OCI-LY1 (cell line): ENCODE data around the gene PKIG.

Experiments used
- H2AFZ ChIP-seq: fragments of 200-600 bp; sonication (generic), shearing (Covaris generic); 2 replicates; pipeline ENCODE4 v1.6.0; 2014; ENCODE audit warnings: antibody characterized with exemption, mild to moderate bottlenecking, low read length
- H3F3A ChIP-seq: fragments of 200-600 bp; sonication (generic), shearing (Covaris generic); 2 replicates; pipeline ENCODE4 v1.6.0; 2014; ENCODE audit warnings: mild to moderate bottlenecking, antibody characterized with exemption, low read length, moderate library complexity; ENCODE audit not compliant: insufficient read depth
- H3K27ac ChIP-seq: fragments of 200-600 bp; sonication (generic); 2 replicates; pipeline ENCODE4 v1.5.1; 2014; ENCODE audit warnings: low read length, mixed run types, mild to moderate bottlenecking, low read depth; ENCODE audit not compliant: poor library complexity, severe bottlenecking
- H3K27me3 ChIP-seq: fragments of 200-600 bp; sonication (generic); 2 replicates; pipeline ENCODE4 v1.6.0; 2014; ENCODE audit warnings: antibody characterized with exemption, mild to moderate bottlenecking, low read length, moderate library complexity; ENCODE audit not compliant: insufficient read depth
- H3K36me3 ChIP-seq: fragments of 200-600 bp; sonication (generic); 2 replicates; pipeline ENCODE4 v1.6.1; 2014; ENCODE audit warnings: mild to moderate bottlenecking, antibody characterized with exemption, low read length, moderate library complexity, mixed read lengths; ENCODE audit not compliant: insufficient read depth
- H3K4me1 ChIP-seq: fragments of 200-600 bp; sonication (generic); 2 replicates; pipeline ENCODE4 v1.5.1; 2014; ENCODE audit warnings: mild to moderate bottlenecking, low read length, moderate library complexity; ENCODE audit not compliant: insufficient read depth, severe bottlenecking
- H3K4me2 ChIP-seq: fragments of 200-600 bp; sonication (generic), shearing (Covaris generic); 2 replicates; pipeline ENCODE4 v1.6.1; 2014; ENCODE audit warnings: low read length
- H3K4me3 ChIP-seq: fragments of 200-600 bp; sonication (generic); 2 replicates; pipeline ENCODE4 v1.5.1; 2014; ENCODE audit warnings: low read length, low read depth, mild to moderate bottlenecking, mixed read lengths; ENCODE audit not compliant: poor library complexity, severe bottlenecking
- H3K79me2 ChIP-seq: fragments of 200-600 bp; shearing (Covaris generic); 2 replicates; pipeline ENCODE4 v1.6.1; 2016; ENCODE audit warnings: mixed run types, low read length, mixed read lengths; ENCODE audit not compliant: insufficient read depth
- H3K9ac ChIP-seq: fragments of 200-600 bp; sonication (generic), shearing (Covaris generic); 2 replicates; pipeline ENCODE4 v1.6.1; 2014; ENCODE audit warnings: mild to moderate bottlenecking, low read length, mixed read lengths
- H3K9me2 ChIP-seq: fragments of 200-600 bp; sonication (generic), shearing (Covaris generic); 2 replicates; pipeline ENCODE4 v1.6.1; 2014; ENCODE audit warnings: low read depth, mild to moderate bottlenecking, low read length, mixed read lengths
- H3K9me3 ChIP-seq: fragments of 200-600 bp; shearing (Covaris generic); 2 replicates; pipeline ENCODE4 v1.6.1; 2014; ENCODE audit warnings: low read length, mixed read lengths
- H4K20me1 ChIP-seq: fragments of 200-600 bp; sonication (generic), shearing (Covaris generic); 2 replicates; pipeline ENCODE4 v1.6.0; 2016; ENCODE audit warnings: mild to moderate bottlenecking, low read length; ENCODE audit not compliant: insufficient read depth
- EZH2 ChIP-seq: fragments of 200-600 bp; sonication (generic), shearing (Covaris generic); IDR thresholded peaks from 2 replicates; pipeline ENCODE4 v1.8.0; 2017; ENCODE audit warnings: borderline replicate concordance, mixed run types, mild to moderate bottlenecking, antibody characterized with exemption, low read length, moderate library complexity, mixed read lengths
- TF ChIP-seq, protein P1 (sequence below): fragments of 200-600 bp; sonication (generic), shearing (Covaris generic); IDR thresholded peaks from 2 replicates; pipeline ENCODE4 v1.5.1; 2017; ENCODE audit warnings: mild to moderate bottlenecking, antibody characterized with exemption, low read length, moderate library complexity, mixed read lengths

PKIG gene

DNA sequence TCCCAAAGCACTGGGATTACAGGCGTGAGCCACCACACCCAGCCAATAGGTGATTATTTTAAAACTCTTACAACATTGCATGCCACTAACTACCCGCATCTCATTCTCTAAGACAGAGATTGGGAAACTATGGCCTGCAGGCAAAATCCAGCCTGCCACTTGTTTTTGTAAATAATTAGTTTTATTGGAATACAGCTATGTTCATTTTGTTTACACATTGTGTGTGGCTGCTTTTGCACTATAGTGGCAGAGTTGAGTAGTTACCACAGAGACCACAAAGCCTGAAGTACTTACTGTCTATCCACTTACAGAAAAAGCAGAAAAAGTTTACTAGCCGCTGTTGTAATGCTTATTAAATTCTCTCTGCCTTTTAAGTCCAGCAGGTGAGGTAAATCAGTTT is 16.4 kb upstream of the PKIG start:
- H3K27me3 ChIP-seq, result no peaks in the 10 kb centered on the region
- no peaks in the 10 kb centered on the region for H3K9me3 ChIP-seq
- no peaks in the 10 kb centered on the region for H3K4me1 ChIP-seq
- no peaks in the 10 kb centered on the region for H3F3A ChIP-seq
- no peak overlapping the region for H3K9ac ChIP-seq
- H3K9me2 ChIP-seq, result no peaks in the 10 kb centered on the region
- no peak overlapping the region for H3K4me2 ChIP-seq
- no peaks in the 10 kb centered on the region for H3K79me2 ChIP-seq
- TF ChIP-seq EZH2, result no peak
- TF ChIP-seq, protein P1, sequence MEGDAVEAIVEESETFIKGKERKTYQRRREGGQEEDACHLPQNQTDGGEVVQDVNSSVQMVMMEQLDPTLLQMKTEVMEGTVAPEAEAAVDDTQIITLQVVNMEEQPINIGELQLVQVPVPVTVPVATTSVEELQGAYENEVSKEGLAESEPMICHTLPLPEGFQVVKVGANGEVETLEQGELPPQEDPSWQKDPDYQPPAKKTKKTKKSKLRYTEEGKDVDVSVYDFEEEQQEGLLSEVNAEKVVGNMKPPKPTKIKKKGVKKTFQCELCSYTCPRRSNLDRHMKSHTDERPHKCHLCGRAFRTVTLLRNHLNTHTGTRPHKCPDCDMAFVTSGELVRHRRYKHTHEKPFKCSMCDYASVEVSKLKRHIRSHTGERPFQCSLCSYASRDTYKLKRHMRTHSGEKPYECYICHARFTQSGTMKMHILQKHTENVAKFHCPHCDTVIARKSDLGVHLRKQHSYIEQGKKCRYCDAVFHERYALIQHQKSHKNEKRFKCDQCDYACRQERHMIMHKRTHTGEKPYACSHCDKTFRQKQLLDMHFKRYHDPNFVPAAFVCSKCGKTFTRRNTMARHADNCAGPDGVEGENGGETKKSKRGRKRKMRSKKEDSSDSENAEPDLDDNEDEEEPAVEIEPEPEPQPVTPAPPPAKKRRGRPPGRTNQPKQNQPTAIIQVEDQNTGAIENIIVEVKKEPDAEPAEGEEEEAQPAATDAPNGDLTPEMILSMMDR, result no peak
- H2AFZ ChIP-seq, result no peak overlapping the region
- H3K36me3 ChIP-seq, result no peaks in the 10 kb centered on the region
- H3K27ac ChIP-seq, result no peak overlapping the region
- H4K20me1 ChIP-seq, result no peaks in the 10 kb centered on the region
- no peak overlapping the region for H3K4me3 ChIP-seq

DNA sequence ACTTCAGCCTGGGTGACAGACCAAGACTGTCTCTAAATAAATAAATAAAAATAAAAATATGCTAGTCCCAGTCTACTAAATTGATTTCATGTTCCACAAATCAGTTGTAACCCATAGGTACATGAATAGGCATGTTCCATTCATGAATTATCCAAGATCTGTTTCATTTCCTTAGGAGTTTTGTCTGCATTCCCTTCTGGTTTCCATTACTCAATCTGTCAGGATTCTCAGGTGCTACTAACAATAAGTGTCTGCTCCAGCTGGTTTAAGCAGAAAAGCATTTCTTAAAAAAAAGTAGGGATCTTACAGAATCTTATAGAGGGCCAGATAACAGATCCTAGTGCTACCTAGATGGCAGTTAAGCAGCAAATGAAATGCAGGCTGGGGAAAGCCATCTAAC is 15.6 kb upstream of the PKIG start:
- no peak overlapping the region for H3K9ac ChIP-seq

DNA sequence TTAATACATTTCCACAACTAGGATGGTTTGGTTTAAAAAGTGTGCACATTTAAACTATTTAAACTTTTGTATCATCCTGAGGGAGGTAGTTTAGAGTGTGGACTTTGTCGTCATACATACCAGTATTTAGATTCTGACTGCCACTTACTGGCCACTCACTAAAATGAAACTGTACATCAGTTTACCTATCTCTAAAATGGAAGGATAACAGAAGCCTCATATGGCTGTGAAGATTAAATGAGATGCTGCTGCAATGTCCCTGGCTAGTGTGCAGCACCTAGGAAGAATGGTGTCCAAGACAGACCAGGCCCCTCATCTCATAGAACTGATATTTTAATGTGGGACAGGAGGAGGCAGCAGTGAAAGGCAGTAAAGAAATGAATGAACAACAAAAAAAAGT is 12.0 kb upstream of the PKIG start:
- Histone ChIP-seq H3K27ac (no peak overlapping the region), H3K4me1 (peaks cover 36% of the 10 kb centered on the region), H3K4me2 (no peak overlapping the region), H2AFZ (no peak overlapping the region), H3K9ac (no peak overlapping the region), H3F3A (no peaks in the 10 kb centered on the region), H3K27me3 (no peaks in the 10 kb centered on the region), H3K9me3 (no peaks in the 10 kb centered on the region), H3K79me2 (no peaks in the 10 kb centered on the region), H3K36me3 (no peaks in the 10 kb centered on the region), H4K20me1 (no peaks in the 10 kb centered on the region), H3K9me2 (no peaks in the 10 kb centered on the region), H3K4me3 (no peak overlapping the region)
- TF ChIP-seq, protein P1, result peak; percentile 24; the same call in 1 of the 2 replicates
- TF ChIP-seq EZH2, result no peak

More for the DNA sequence above, 15.6 kb upstream of the PKIG start:
- Histone ChIP-seq H3K9me3 (no peaks in the 10 kb centered on the region), H4K20me1 (no peaks in the 10 kb centered on the region), H2AFZ (no peak overlapping the region), H3K79me2 (no peaks in the 10 kb centered on the region), H3K36me3 (no peaks in the 10 kb centered on the region), H3K4me2 (no peak overlapping the region), H3K27ac (no peak overlapping the region), H3K4me1 (peaks cover 6% of the 10 kb centered on the region), H3F3A (no peaks in the 10 kb centered on the region), H3K27me3 (no peaks in the 10 kb centered on the region), H3K9me2 (no peaks in the 10 kb centered on the region), H3K4me3 (no peak overlapping the region)
- TF ChIP-seq EZH2, result no peak

DNA sequence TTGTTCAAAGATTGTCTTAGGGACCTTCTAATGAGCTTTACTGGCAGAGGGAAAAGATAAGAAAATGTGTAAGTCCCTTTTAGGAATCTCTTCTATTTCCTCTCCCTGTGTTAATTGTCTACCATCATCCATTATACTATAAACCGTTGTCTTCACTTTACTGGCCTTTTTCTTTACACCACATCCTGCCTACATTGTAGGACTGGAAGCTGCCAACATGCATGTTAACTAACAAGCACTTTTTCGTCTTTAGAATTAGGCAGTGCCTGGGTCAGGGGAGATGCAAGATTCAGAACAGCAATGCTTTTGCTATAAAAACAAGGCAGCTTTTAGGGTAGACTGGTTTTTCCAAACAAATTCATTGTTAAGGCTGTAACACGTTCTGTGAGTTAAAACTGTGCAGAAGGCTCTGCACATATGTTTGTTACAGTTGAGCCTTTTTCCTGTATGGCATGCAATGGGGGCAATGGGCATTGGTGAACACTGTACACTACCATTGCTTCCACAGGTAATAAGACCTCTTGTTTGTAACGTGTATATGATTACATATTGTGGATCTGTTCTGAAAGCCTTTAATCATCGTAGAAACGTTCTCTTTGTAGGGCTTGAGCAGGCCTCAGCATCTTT is 10.9 kb upstream of the PKIG start:
- Histone ChIP-seq H3K4me3 (no peak overlapping the region), H3K27ac (peak overlapping the region; percentile 44), H3K27me3 (no peaks in the 10 kb centered on the region), H3K9me2 (no peaks in the 10 kb centered on the region), H3K9ac (no peak overlapping the region), H3K79me2 (no peaks in the 10 kb centered on the region), H3F3A (no peaks in the 10 kb centered on the region), H3K36me3 (no peaks in the 10 kb centered on the region), H3K9me3 (no peaks in the 10 kb centered on the region), H2AFZ (no peak overlapping the region), H3K4me1 (peaks cover 47% of the 10 kb centered on the region), H3K4me2 (no peak overlapping the region), H4K20me1 (no peaks in the 10 kb centered on the region)
- TF ChIP-seq, protein P1, result no peak
- TF ChIP-seq EZH2, result no peak
